Endothelial cell of umbilical vein (primary cell): ENCODE results near the gene PYROXD2. TPM values are rescaled to one million over a fixed set of nuclear protein-coding genes. Genes with fewer than 3 reads are reported as not detected.

Experiments
- BruUV-seq: library from RNA; stranded (reverse); fragments of 400-500 nt; replicated peaks from 2 replicates; lab custom pipeline; 2021; lab: Mats Ljungman, UMichigan
- CTCF ChIA-PET: fragments of 300-600, 350-600 bp; sonication (Branson Sonifier 250); formaldehyde crosslinking; loops from one replicate; lab custom pipeline; 2021; ENCODE audit warnings: antibody characterized with exemption, inconsistent platforms; lab: Charles Lee
- POLR2A ChIA-PET: fragments of 300-600, 350-600 bp; sonication (Branson Sonifier 250); formaldehyde crosslinking; loops from one replicate; lab custom pipeline; 2021; ENCODE audit warnings: antibody characterized with exemption, inconsistent platforms; lab: Charles Lee
- DNase-seq: peaks from one replicate; pipeline ENCODE4 v3.0.0-alpha.2; 2011; ENCODE audit warnings: low read depth, low spot score
- FAIRE-seq: peaks from 2 replicates; lab custom pipeline; 2011; peaks lifted over from hg19 to GRCh38; lab: Jason Lieb, UNC
- H2AFZ ChIP-seq: 2 replicates; pipeline ENCODE4 v1.6.0; 2012; ENCODE audit warnings: low read depth, low read length, control low read depth, inconsistent platforms
- H3K27ac ChIP-seq: 2 replicates; pipeline ENCODE4 v1.5.1; 2011; ENCODE audit warnings: low read depth, mild to moderate bottlenecking, control low read depth, low read length, moderate library complexity; ENCODE audit not compliant: insufficient read depth
- H3K27me3 ChIP-seq, 2 experiments: 2 replicates each; pipeline versions ENCODE4 v1.6.0 to v1.6.1; 2011; ENCODE audit warnings: low read length in 2 of 2, mixed read lengths in 1 of 2; ENCODE audit not compliant: control insufficient read depth in 2 of 2, insufficient read depth in 2 of 2
- H3K36me3 ChIP-seq, 2 experiments: 2 replicates in 1 of 2; 3 replicates in 1 of 2; pipeline ENCODE4 v1.5.1; 2011; ENCODE audit warnings: low read length in 2 of 2, mild to moderate bottlenecking in 1 of 2, moderate library complexity in 1 of 2; ENCODE audit not compliant: control insufficient read depth in 2 of 2, insufficient read depth in 2 of 2; ENCODE audit errors: extremely low read depth in 1 of 2
- H3K4me1 ChIP-seq: 3 replicates; pipeline ENCODE4 v1.5.1; 2011; ENCODE audit warnings: mild to moderate bottlenecking, low read length; ENCODE audit not compliant: control insufficient read depth, insufficient read depth; ENCODE audit errors: extremely low read depth
- H3K4me2 ChIP-seq: 2 replicates; pipeline ENCODE4 v1.6.1; 2011; ENCODE audit warnings: low read length, control low read depth, mixed read lengths; ENCODE audit not compliant: insufficient read depth
- H3K4me3 ChIP-seq, 3 experiments: fragments of 200-600 bp in 1 of 3; sonication (generic), shearing (Covaris generic) in 1 of 3; replicated peaks in 1 of 3; 2 replicates each; pipeline ENCODE4 v1.5.1; 2011 to 2016; ENCODE audit warnings: control low read depth in 3 of 3, low read length in 3 of 3, mild to moderate bottlenecking in 2 of 3, inconsistent platforms in 1 of 3, low read depth in 1 of 3, moderate library complexity in 1 of 3; ENCODE audit not compliant: insufficient read depth in 1 of 3
- H3K79me2 ChIP-seq: 2 replicates; pipeline ENCODE4 v1.6.0; 2012; ENCODE audit warnings: low read length, inconsistent platforms; ENCODE audit not compliant: control insufficient read depth, insufficient read depth
- H3K9ac ChIP-seq: replicated peaks from 2 replicates; pipeline ENCODE3; 2011; ENCODE audit warnings: low read length, control low read depth; ENCODE audit not compliant: insufficient read depth; ENCODE audit errors: extremely low read depth
- H3K9me1 ChIP-seq: replicated peaks from 3 replicates; pipeline ENCODE4 v1.6.0; 2011; ENCODE audit warnings: mild to moderate bottlenecking, low read length; ENCODE audit not compliant: control insufficient read depth, insufficient read depth; ENCODE audit errors: extremely low read depth
- H3K9me3 ChIP-seq: replicated peaks from 2 replicates; pipeline ENCODE4 v1.5.1; 2012; ENCODE audit warnings: low read length, inconsistent platforms; ENCODE audit not compliant: control insufficient read depth, insufficient read depth
- H4K20me1 ChIP-seq: replicated peaks from 2 replicates; pipeline ENCODE3; 2011; ENCODE audit warnings: mild to moderate bottlenecking, low read length; ENCODE audit not compliant: control insufficient read depth, insufficient read depth; ENCODE audit errors: extremely low read depth
- CTCF ChIP-seq, 2 donors: IDR thresholded peaks; 1 replicate in 1 of 2; 2 replicates in 1 of 2; pipeline ENCODE4 v1.5.1; 2011; ENCODE audit warnings: low read length in 2 of 2, mild to moderate bottlenecking in 2 of 2, moderate library complexity in 2 of 2, control low read depth in 1 of 2, inconsistent platforms in 1 of 2, low read depth in 1 of 2; ENCODE audit not compliant: insufficient read depth in 1 of 2; ENCODE audit errors: extremely low read depth in 1 of 2
- EZH2 ChIP-seq: IDR thresholded peaks from 2 replicates; pipeline ENCODE4 v1.6.1; 2012; ENCODE audit warnings: borderline replicate concordance, low read depth, mild to moderate bottlenecking, moderate library complexity, low read length, inconsistent platforms; ENCODE audit not compliant: severe bottlenecking
- FOS ChIP-seq: IDR thresholded peaks from 2 replicates; pipeline ENCODE4 v1.6.1; 2011; ENCODE audit warnings: mild to moderate bottlenecking, low read length, moderate library complexity, borderline replicate concordance; ENCODE audit not compliant: insufficient read depth
- GATA2 ChIP-seq: IDR thresholded peaks from 2 replicates; pipeline ENCODE4 v1.7.0; 2011; ENCODE audit warnings: low read depth, mild to moderate bottlenecking, moderate library complexity, mixed read lengths, low read length; ENCODE audit not compliant: insufficient read length, insufficient read depth
- JUN ChIP-seq: IDR thresholded peaks from 2 replicates; pipeline ENCODE4 v1.6.1; 2011; ENCODE audit warnings: borderline replicate concordance, low read depth; ENCODE audit not compliant: insufficient read length, insufficient read depth
- MAX ChIP-seq: IDR thresholded peaks from 2 replicates; pipeline ENCODE4 v1.6.1; 2011; ENCODE audit not compliant: insufficient read depth, insufficient read length
- MYC ChIP-seq: IDR thresholded peaks from one replicate; pipeline ENCODE4 v1.6.1; 2011; ENCODE audit warnings: mild to moderate bottlenecking, low read depth, low read length
- POLR2A ChIP-seq: IDR thresholded peaks from 2 replicates; pipeline ENCODE4 v1.6.1; 2012; ENCODE audit warnings: low read depth, mild to moderate bottlenecking, control low read depth, low read length
- POLR2AphosphoS5 ChIP-seq: IDR thresholded peaks from 2 replicates; pipeline ENCODE4 v1.6.1; 2012; ENCODE audit warnings: low read depth, mild to moderate bottlenecking, control low read depth, low read length, moderate library complexity; ENCODE audit not compliant: insufficient read depth
- dilution Hi-C: fragments of 300-500 bp; cut with MboI; formaldehyde crosslinking; loops from one replicate; pipeline ENCODE4 v1.15.0; 2019; ENCODE audit warnings: low sequenced_read_pairs; ENCODE audit not compliant: extremely low pct_ligation_motif_present
- intact Hi-C: fragments of 100-400 bp; cut with micrococcal nuclease; formaldehyde crosslinking; loops from one replicate; pipeline ENCODE4 v1.10.0; 2022
- polyA plus RNA-seq, 4 experiments: library from polyadenylated mRNA; depleted of rRNA in 3 of 4; stranded (reverse) in 3 of 4; unstranded in 1 of 4; fragments of >200 nt; gene quantifications; 2 replicates each; pipeline versions ENCODE4 v1.2.1 to v1.2.3, GENCODE V29; 2011 to 2012; ENCODE audit warnings: missing spikeins in 1 of 4
- total RNA-seq: library from RNA; stranded (reverse); gene quantifications from 2 replicates; pipeline ENCODE4 v1.2.3, GENCODE V29; 2021

The PYROXD2 gene
- total and polyA plus RNA-seq, 2 donors (not counting 3 experiments of a cell fraction or from before 2014, with no cell fraction given) = 7.0 to 13.7 TPM

- Histone ChIP-seq H3K4me3 (no peak overlapping the region), H3K4me1 (no peaks in the 10 kb centered on the region), H3K9me3 (no peaks in the 10 kb centered on the region), H3K27ac (no peak overlapping the region), H3K36me3 (no peaks in the 10 kb centered on the region), H3K9ac (no peak overlapping the region), H3K27me3 (peaks cover 0 to 3% of the 10 kb centered on the region in 2 experiments), H3K9me1 (no peaks in the 10 kb centered on the region), H4K20me1 (no peaks in the 10 kb centered on the region), H3K4me2 (no peak overlapping the region), H2AFZ (no peak overlapping the region), H3K79me2 (no peaks in the 10 kb centered on the region)
- no peak for DNase-seq
- intact Hi-C loops (no loop called here), dilution Hi-C loops (no loop called here)
- POLR2A ChIA-PET = no interaction called here
- BruUV-seq = no TSS peak
- TF ChIP-seq GATA2 (no peak), JUN (no peak), POLR2A (no peak), FOS (no peak), POLR2AphosphoS5 (no peak), MYC (no peak), CTCF (IDR thresholded peaks at IDR 0.05; ENCODE audit: extremely low read depth in 1 of 2, insufficient read depth in 1 of 2, low read depth in 1 of 2, low read length in 2 of 2) (no peak), EZH2 (no peak), MAX (no peak)
- CTCF ChIA-PET = interaction anchor here (1.3 kb wide), 1 partner anchor 32 kb away, joined by 3 read pairs; no protein-coding TSS in a partner anchor
- FAIRE-seq = no peak
Measured at GRCh38 chr10:98380493-98381339, 34.3 kb downstream of the PYROXD2 start.
